ENCODE measurements around the gene PCDH9. TPM values are rescaled to one million over a fixed set of nuclear protein-coding genes. Genes with fewer than 3 reads are reported as not detected.
A peak's percentile ranks its signal among the peaks of the same experiment; 100 is the strongest.

The PCDH9 gene
- total and polyA plus RNA-seq, 2 of the 4 experiments (the other 2 are of a cell fraction) = 2.2 to 10.2 TPM

DNA sequence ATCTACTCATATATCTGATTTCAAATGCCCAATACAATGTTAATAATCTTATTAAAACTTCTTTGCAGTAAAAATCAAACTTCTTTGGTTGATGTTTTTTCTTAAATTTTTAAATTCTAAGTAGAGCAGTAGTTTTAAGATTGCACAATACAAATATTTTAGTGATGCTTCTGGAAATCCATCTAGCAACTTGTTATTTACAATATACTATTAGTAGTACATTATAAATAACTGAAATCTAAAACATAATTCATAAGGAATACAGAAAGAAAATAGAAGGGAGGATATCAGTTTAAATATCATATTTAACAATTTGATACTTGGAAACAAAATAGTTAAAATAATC lies 569.7 kb downstream of the PCDH9 start:
- no peak overlapping the region for H3K14ac ChIP-seq (replicated peaks; ENCODE audit: low read depth, low read length)
- no peak overlapping the region for H4K91ac ChIP-seq (ENCODE audit: insufficient read depth, low read depth, low read length)
- H3K27me3 ChIP-seq (ENCODE audit: control insufficient read depth, insufficient read depth, low read length) = no peaks in the 10 kb centered on the region
- intact Hi-C loops (cut with micrococcal nuclease) = no loop called here
- no peak overlapping the region for H3K56ac ChIP-seq (ENCODE audit: extremely low read depth, insufficient read depth, low read length)
- no peak overlapping the region for H3K18ac ChIP-seq (ENCODE audit: low read depth, low read length)
- peak overlapping the region; percentile 3 for H2BK5ac ChIP-seq (ENCODE audit: low read depth, low read length, poor library complexity, severe bottlenecking)
- peaks cover 6% of the 10 kb centered on the region for H3K9me1 ChIP-seq (ENCODE audit: insufficient read depth, low read length)
- BruUV-seq (replicated peaks) = no TSS peak
- no peak for DNase-seq
- no peak overlapping the region for H2AK9ac ChIP-seq (replicated peaks; ENCODE audit: low read depth, low read length, poor library complexity)
- H3K4ac ChIP-seq (ENCODE audit: low read depth, low read length) = no peak overlapping the region
- H4K5ac ChIP-seq (ENCODE audit: low read depth, low read length) = no peak overlapping the region
- H2BK120ac ChIP-seq (ENCODE audit: low read depth, low read length) = no peak overlapping the region
- H3K27ac ChIP-seq (ENCODE audit: insufficient read depth, low read length) = no peak overlapping the region
- no peak overlapping the region for H2BK15ac ChIP-seq (ENCODE audit: low read depth, low read length)
- dilution Hi-C loops (cut with HindIII; ENCODE audit: low sequenced_read_pairs, unreplicated experiment) = no loop called here
- H3K9ac ChIP-seq (ENCODE audit: low read depth, low read length) = no peak overlapping the region
- ChIA-PET POLR2A (ENCODE audit: unreplicated experiment) (no interaction called here), CTCF (no interaction called here)
- no peaks in the 10 kb centered on the region for H4K20me1 ChIP-seq (ENCODE audit: insufficient read depth, low read length)
- no peaks in the 10 kb centered on the region for H3K79me1 ChIP-seq (ENCODE audit: low read depth in 1 of 2, low read length in 2 of 2)
- in situ Hi-C loops (cut with MboI; ENCODE audit: low sequenced_read_pairs) = no loop called here
- H3K4me3 ChIP-seq (ENCODE audit: insufficient read depth, low read depth, low read length) = no peak overlapping the region
- TF ChIP-seq CEBPB (IDR thresholded peaks at IDR 0.05; ENCODE audit: low read depth, low read length) = peak; percentile 87
- no peak for TF ChIP-seq MAFK (IDR thresholded peaks at IDR 0.05; ENCODE audit: low read depth, low read length)
- no peak overlapping the region for H3K23ac ChIP-seq (ENCODE audit: low read depth, low read length)
- no peak overlapping the region for H4K8ac ChIP-seq (ENCODE audit: low read depth in 2 of 2, low read length in 2 of 2)
- no peaks in the 10 kb centered on the region for H3K9me3 ChIP-seq (ENCODE audit: control insufficient read depth, insufficient read depth, low read length)
- ATAC-seq (ENCODE audit: low read depth) = no peak
- peak overlapping the region; percentile 77 for H3K4me2 ChIP-seq (ENCODE audit: low read depth, low read length)
- no peak overlapping the region for H2AFZ ChIP-seq (replicated peaks; ENCODE audit: low read length, poor library complexity)
- H3K4me1 ChIP-seq (ENCODE audit: control insufficient read depth, insufficient read depth, low read length) = peaks cover 10% of the 10 kb centered on the region; the same call in 1 of the 2 replicates
- no peak overlapping the region for H2AK5ac ChIP-seq (ENCODE audit: low read depth, low read length)
- H3K36me3 ChIP-seq (ENCODE audit: control insufficient read depth, insufficient read depth, low read length) = no peaks in the 10 kb centered on the region
- H2BK20ac ChIP-seq (ENCODE audit: low read depth, low read length) = no peak overlapping the region

Data from IMR-90 (cell line).